H1 (cell line): ENCODE data around the gene ZNF581. TPM values are rescaled to one million over a fixed set of nuclear protein-coding genes. Genes with fewer than 3 reads are reported as not detected.

ENCODE experiments used
- ASH2L ChIP-seq: fragments of 200-600, 300-600 bp; sonication (generic); IDR thresholded peaks from one replicate; pipeline ENCODE4 v1.7.1; 2017; ENCODE audit warnings: low read length
- BRCA1 ChIP-seq: IDR thresholded peaks from 2 replicates; pipeline ENCODE4 v1.6.1; 2012; ENCODE audit warnings: low read depth, low read length, improper control_type of control experiment
- CBX8 ChIP-seq: fragments of 300-800, 300-1000 bp; sonication (generic); IDR thresholded peaks from 2 replicates; pipeline ENCODE4 v1.7.1; 2016; ENCODE audit warnings: low read depth, low read length, borderline replicate concordance
- CHD1 ChIP-seq: IDR thresholded peaks from 2 replicates; pipeline ENCODE4 v1.6.1; 2012; ENCODE audit warnings: low read depth, low read length, improper control_type of control experiment
- EZH2 ChIP-seq: fragments of 200-600 bp; sonication (generic); IDR thresholded peaks from 2 replicates; pipeline ENCODE4 v1.7.1; 2012; ENCODE audit warnings: low read depth, mild to moderate bottlenecking, moderate library complexity, low read length, inconsistent platforms; ENCODE audit not compliant: severe bottlenecking
- FOSL1 ChIP-seq: IDR thresholded peaks from 2 replicates; pipeline ENCODE4 v1.6.1; 2011; ENCODE audit warnings: mild to moderate bottlenecking, low read depth, low read length, moderate library complexity; ENCODE audit not compliant: insufficient read depth
- HDAC2 ChIP-seq, 2 experiments: fragments of 300-600 bp in 1 of 2; sonication (generic) in 1 of 2; IDR thresholded peaks; 2 replicates each; pipeline ENCODE4 v1.6.1; 2011 to 2012; ENCODE audit warnings: low read depth in 2 of 2, low read length in 2 of 2, mild to moderate bottlenecking in 2 of 2, moderate library complexity in 2 of 2, borderline replicate concordance in 1 of 2, inconsistent platforms in 1 of 2
- HDAC6 ChIP-seq: IDR thresholded peaks from one replicate; pipeline ENCODE4 v1.7.1; 2012; ENCODE audit warnings: low read depth, mild to moderate bottlenecking, inconsistent platforms, low read length, moderate library complexity
- JUN ChIP-seq: IDR thresholded peaks from 2 replicates; pipeline ENCODE4 v1.6.1; 2011; ENCODE audit warnings: low read depth, mild to moderate bottlenecking, improper control_type of control experiment, low read length
- JUND ChIP-seq: IDR thresholded peaks from 2 replicates; pipeline ENCODE4 v1.6.1; 2011; ENCODE audit warnings: mild to moderate bottlenecking, improper control_type of control experiment, low read length
- KDM1A ChIP-seq: fragments of 200-600, 300-600 bp; sonication (generic); IDR thresholded peaks from 2 replicates; pipeline ENCODE4 v1.7.1; 2016; ENCODE audit warnings: mild to moderate bottlenecking, low read length, borderline replicate concordance
- KDM4A ChIP-seq: IDR thresholded peaks from one replicate; pipeline ENCODE4 v1.7.1; 2012; ENCODE audit warnings: low read depth, mild to moderate bottlenecking, moderate library complexity, low read length, inconsistent platforms; ENCODE audit not compliant: severe bottlenecking
- POLR2A ChIP-seq, 2 experiments: IDR thresholded peaks; 1 replicate in 1 of 2; 2 replicates in 1 of 2; pipeline ENCODE4 v1.6.1; 2011; ENCODE audit warnings: low read depth in 2 of 2, low read length in 2 of 2, mild to moderate bottlenecking in 2 of 2; ENCODE audit errors: control extremely low read depth in 1 of 2
- POLR2AphosphoS5 ChIP-seq: IDR thresholded peaks from 2 replicates; pipeline ENCODE4 v1.6.1; 2011; ENCODE audit warnings: low read depth, low read length
- RBBP5 ChIP-seq: IDR thresholded peaks from 2 replicates; pipeline ENCODE4 v1.7.1; 2012; ENCODE audit warnings: low read depth, mild to moderate bottlenecking, inconsistent platforms, low read length, moderate library complexity, borderline replicate concordance
- RXRA ChIP-seq: IDR thresholded peaks from 2 replicates; pipeline ENCODE4 v1.6.1; 2011; ENCODE audit warnings: low read depth, mild to moderate bottlenecking, low read length, moderate library complexity; ENCODE audit not compliant: insufficient read depth
- SAP30 ChIP-seq: fragments of 300-600 bp; sonication (generic); IDR thresholded peaks from 2 replicates; pipeline ENCODE4 v1.7.1; 2012; ENCODE audit warnings: low read length, moderate library complexity, mild to moderate bottlenecking, inconsistent platforms; ENCODE audit not compliant: insufficient read depth, insufficient replicate concordance
- SP1 ChIP-seq: IDR thresholded peaks from 2 replicates; pipeline ENCODE4 v1.6.1; 2011; ENCODE audit warnings: low read depth, low read length
- SP4 ChIP-seq: IDR thresholded peaks from 2 replicates; pipeline ENCODE4 v1.6.1; 2012; ENCODE audit warnings: low read length, inconsistent platforms
- TCF12 ChIP-seq: IDR thresholded peaks from 2 replicates; pipeline ENCODE4 v1.6.1; 2011; ENCODE audit warnings: low read depth, mild to moderate bottlenecking, low read length
- USF2 ChIP-seq: IDR thresholded peaks from 2 replicates; pipeline ENCODE4 v1.6.1; 2011; ENCODE audit warnings: low read length, improper control_type of control experiment
- ZNF274 ChIP-seq: IDR thresholded peaks from 2 replicates; pipeline ENCODE4 v1.7.0; 2012; ENCODE audit warnings: low read length, borderline replicate concordance; ENCODE audit errors: extremely low read depth
- polyA plus RNA-seq, 7 experiments: library from polyadenylated mRNA; depleted of rRNA in 3 of 7; stranded (reverse) in 5 of 7; unstranded in 2 of 7; fragments of >200 nt in 5 of 7; fragments of 200-250 nt in 2 of 7; gene quantifications; 1 replicate in 5 of 7; 2 replicates in 1 of 7; 4 replicates in 1 of 7; pipeline versions ENCODE4 v1.2.1 to v1.2.3, GENCODE V29; 2011 to 2013; ENCODE audit warnings: missing spikeins in 2 of 7, mixed read lengths in 2 of 7
- total RNA-seq: library from RNA; stranded (reverse); fragmentation: NEBNext Ultra II Directional; extraction: Animal tissue kit (Norgen Biotek cat#: 25700); gene quantifications from 2 replicates; pipeline ENCODE4 v1.2.1, GENCODE V29; 2021

Gene ZNF581
- total and polyA plus RNA-seq, 2 of the 8 experiments (the other 6 are each of a cell fraction or from before 2014, with no cell fraction given): 73.0 to 76.1 TPM

- TF ChIP-seq USF2 (no peak), POLR2AphosphoS5 (peak; percentile 27), EZH2 (no peak), JUND (no peak), RXRA (no peak), CHD1 (no peak), BRCA1 (no peak), JUN (no peak), TCF12 (no peak), SP1 (peak; percentile 73), ASH2L (peak; percentile 56), ZNF274 (no peak), FOSL1 (no peak), HDAC6 (no peak), KDM4A (peak; percentile 45), HDAC2 (IDR thresholded peaks at IDR 0.05; ENCODE audit: borderline replicate concordance in 1 of 2, low read depth in 2 of 2, low read length in 2 of 2) (0 out of 4 replicates have a peak, but pooled peaks have one; percentile 10 to 18), KDM1A (no peak), RBBP5 (no peak), CBX8 (no peak), SAP30 (peak; percentile 42), POLR2A (IDR thresholded peaks at IDR 0.05; ENCODE audit: control extremely low read depth in 1 of 2, low read depth in 2 of 2, low read length in 2 of 2) (peak; percentile 13 to 41), SP4 (0 out of 2 replicates have a peak, but pooled peaks have one; percentile 54)
These were observed at the start of gene ZNF581 (continued) for GRCh38 chr19:55643003-55643886.
